Lower leg skin (tissue), 3 donors: ENCODE results near the gene TMED8.

Experiments
- CTCF ChIP-seq, 3 donors: fragments of 450-650 bp; IDR thresholded peaks; one replicate each; pipeline ENCODE4 v1.5.1; 2016; ENCODE audit warnings: antibody characterized with exemption in 3 of 3, mild to moderate bottlenecking in 3 of 3, moderate library complexity in 2 of 3
- POLR2A ChIP-seq, 2 donors: fragments of 450-650 bp; IDR thresholded peaks; one replicate each; pipeline ENCODE4 v1.6.1; 2016 to 2017; ENCODE audit warnings: antibody characterized with exemption in 2 of 2, mild to moderate bottlenecking in 1 of 2, moderate library complexity in 1 of 2

DNA sequence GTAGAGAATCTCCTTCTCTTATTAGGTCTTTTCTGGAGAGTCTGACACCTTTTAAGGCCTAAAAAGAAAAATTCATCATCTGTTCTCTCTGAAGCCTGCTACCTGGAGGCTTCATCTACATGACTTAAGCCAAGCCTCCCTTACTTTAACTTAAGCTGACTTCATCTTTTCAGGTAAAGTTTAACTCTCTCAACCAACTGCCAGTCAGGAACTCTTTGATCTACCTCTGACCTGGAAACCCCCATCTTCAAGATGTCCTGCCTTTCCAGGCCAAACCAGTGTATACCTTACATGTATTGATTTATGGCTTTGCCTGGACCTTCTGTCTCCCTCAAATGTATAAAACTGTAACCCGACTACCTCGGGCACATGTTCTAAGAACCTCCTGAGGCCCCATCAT is 38.6 kb downstream of the TMED8 start:
- no peak for TF ChIP-seq CTCF (IDR thresholded peaks at IDR 0.05)
- no peak for TF ChIP-seq POLR2A (IDR thresholded peaks at IDR 0.05)
